Measurements from ENCODE around the gene PLXDC2.
"Not testable (repeated sequence)": the region's sequence is repeated elsewhere in the genome, so short reads cannot be mapped to it uniquely, and the experiment has no call there.

PLXDC2 gene

DNA sequence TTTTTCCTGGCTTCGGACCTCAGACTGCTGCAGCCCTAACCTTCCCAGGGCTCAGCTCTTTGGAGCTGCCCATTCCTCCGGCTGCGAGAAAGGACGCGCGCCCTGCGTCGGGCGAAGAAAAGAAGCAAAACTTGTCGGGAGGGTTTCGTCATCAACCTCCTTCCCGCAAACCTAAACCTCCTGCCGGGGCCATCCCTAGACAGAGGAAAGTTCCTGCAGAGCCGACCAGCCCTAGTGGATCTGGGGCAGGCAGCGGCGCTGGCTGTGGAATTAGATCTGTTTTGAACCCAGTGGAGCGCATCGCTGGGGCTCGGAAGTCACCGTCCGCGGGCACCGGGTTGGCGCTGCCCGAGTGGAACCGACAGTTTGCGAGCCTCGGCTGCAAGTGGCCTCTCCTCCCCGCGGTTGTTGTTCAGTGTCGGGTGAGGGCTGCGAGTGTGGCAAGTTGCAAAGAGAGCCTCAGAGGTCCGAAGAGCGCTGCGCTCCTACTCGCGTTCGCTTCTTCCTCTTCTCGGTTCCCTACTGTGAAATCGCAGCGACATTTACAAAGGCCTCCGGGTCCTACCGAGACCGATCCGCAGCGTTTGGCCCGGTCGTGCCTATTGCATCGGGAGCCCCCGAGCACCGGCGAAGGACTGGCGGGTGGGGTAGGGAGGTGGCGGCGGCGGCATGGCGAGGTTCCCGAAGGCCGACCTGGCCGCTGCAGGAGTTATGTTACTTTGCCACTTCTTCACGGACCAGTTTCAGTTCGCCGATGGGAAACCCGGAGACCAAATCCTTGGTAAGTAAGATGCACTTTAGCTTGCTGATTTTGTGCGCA, at the start of gene PLXDC2:
Gene PLXDC2, plus strand, starts transcription at position 22 of the 820 bp plus-strand sequence.
- in situ Hi-C loops (cut with HindIII; ENCODE audit: low sequenced_read_pairs), result no loop called here

GRCh38 chr10:19767876-19768275, 48.4 kb upstream of the PLXDC2 start:
- in situ Hi-C loops (cut with HindIII; ENCODE audit: low sequenced_read_pairs), result no loop called here

GRCh38 chr10:19769826-19770225, 46.4 kb upstream of the PLXDC2 start:
- in situ Hi-C loops (cut with HindIII; ENCODE audit: low sequenced_read_pairs), result not testable (repeated sequence)

DNA sequence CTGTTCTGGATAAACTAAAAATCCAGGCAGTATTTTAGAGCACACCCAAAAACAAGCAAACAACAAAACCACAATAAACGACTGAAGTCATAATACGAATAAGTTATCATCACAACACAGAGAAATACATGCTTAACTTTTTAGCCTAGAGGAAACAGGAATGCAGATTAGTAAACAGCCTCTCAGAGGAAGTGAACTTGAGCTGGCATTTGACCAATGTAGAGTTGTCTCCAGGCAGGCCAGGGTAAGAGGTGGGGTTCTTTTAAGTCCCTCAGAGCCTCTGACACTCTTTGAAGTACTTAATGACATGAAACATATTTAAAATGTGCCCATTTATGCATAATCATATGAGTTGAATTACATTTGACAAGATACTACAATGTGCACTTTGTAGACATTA, 43.3 kb upstream of the PLXDC2 start:
- in situ Hi-C loops (cut with HindIII; ENCODE audit: low sequenced_read_pairs), result no loop called here

GRCh38 chr10:19775296-19775695, 40.9 kb upstream of the PLXDC2 start:
- in situ Hi-C loops (cut with HindIII; ENCODE audit: low sequenced_read_pairs), result no loop called here

DNA sequence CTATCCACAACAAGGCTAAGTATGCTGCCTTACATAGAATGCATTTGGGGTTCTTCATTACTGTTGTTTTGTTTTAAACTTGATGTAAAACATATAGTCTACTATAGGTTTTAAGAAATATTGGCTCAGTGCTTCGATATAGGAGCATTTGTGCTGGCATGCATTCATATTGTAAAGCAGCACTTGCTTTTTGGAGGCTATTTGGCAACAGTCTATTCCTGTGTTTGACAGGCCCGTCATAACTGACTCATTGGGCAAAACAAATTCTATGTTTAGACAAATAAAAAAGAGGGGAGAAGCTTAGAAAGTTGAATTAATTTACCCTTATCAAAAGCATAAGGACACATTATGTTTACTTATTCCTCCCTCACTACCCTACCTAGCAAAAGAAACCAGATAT, 38.4 kb upstream of the PLXDC2 start:
- in situ Hi-C loops (cut with HindIII; ENCODE audit: low sequenced_read_pairs), result no loop called here

DNA sequence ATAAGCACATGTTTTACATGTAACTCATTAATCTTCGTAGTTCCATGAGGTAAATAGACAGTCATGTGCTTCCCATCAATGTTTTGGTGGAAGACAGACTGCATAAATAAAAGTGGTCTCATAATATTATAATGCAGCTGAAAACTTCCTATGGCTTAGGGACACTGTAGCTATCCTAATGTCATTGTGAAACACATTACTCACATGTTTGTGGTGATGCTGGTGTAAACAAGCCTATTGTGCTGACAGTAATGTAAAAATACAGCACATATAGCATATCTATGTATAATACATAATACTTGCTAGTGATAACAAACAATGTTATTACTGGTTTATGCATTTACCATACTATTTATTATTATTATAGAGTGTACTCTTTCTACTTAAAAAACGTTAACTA, 37.2 kb upstream of the PLXDC2 start:
- in situ Hi-C loops (cut with HindIII; ENCODE audit: low sequenced_read_pairs), result no loop called here

DNA sequence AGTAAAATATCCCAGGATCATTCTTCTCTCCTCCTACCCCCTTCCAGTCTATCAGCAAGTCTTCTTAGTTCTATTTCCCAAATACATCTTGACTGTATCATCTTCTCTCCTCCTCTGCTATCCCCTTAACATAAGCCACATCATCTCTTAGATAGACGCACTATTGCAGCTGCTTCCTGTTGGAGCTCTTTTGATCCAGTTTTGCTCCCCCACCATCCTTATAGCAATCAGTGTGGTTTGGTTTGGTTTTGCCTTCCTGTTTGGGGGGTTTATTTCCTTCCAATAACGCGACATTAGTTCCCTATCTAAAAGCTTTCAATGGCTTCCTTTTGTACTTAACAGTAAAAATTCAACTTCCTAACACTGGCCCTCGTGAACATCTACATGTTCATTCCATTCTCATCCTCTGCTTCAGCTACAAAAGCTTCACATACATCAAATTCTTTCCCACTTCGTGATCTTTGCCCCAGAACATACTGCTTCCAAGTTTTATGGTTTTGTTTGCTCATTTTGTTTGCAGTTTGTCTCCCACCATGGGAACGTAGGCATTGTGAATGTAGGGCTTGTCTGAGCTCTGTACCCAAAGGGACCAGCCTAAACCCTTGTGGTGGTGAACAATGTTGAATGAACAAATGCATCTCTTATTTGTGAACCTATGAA, 33.7 kb upstream of the PLXDC2 start:
- in situ Hi-C loops (cut with HindIII; ENCODE audit: low sequenced_read_pairs), result no loop called here

- in situ Hi-C loops (cut with HindIII; ENCODE audit: low sequenced_read_pairs), result no loop called here
These were observed 32.5 kb upstream of the PLXDC2 start for GRCh38 chr10:19783721-19784120.

DNA sequence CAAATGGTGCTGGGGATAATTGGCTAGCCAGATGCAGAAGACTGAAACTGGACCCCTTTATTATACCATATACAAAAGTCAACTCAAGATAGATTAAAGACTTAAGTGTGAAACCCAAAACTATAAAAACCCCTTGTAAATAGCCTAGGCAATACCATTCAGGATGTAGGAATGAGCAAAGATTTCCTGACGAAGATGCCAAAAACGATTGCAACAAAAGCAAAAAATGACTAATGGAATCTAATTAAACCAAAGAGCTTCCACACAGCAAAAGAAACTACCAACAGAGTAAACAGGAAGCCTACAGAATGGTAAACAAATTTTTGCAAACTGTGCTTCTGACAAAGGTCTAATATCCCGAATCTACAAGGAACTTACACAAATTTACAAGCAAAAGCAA, 30.9 kb upstream of the PLXDC2 start:
- in situ Hi-C loops (cut with HindIII; ENCODE audit: low sequenced_read_pairs), result no loop called here

DNA sequence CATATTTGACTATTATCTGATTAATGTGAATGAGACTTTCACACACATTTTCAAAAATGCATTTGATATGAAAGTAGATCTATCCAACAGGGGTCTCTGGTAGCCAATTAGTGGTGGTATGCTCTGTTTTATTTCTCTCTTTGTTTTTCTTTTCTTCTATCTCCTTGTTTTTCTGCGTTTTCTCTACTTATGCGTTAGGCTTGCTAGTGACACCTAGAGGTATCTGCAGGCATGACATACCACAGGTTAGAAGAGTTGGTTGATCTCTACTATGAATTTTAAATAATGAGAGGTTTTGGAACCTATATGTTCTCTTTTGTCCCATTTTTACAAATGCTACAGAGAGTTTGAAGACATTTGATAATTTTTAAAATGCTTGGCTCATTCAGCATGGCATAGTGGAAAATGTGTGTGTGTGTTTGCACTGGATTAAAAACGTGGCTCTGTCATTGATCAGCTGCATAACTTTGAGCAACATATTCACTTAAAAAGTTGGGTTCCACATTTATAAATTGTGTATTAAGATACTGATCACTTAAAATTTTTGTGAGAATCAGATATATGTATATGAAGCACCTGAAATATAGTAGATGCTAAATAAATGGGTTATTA, 28.1 kb upstream of the PLXDC2 start:
- in situ Hi-C loops (cut with HindIII; ENCODE audit: low sequenced_read_pairs), result no loop called here

- in situ Hi-C loops (cut with HindIII; ENCODE audit: low sequenced_read_pairs), result no loop called here
These were observed 27.3 kb upstream of the PLXDC2 start for GRCh38 chr10:19788902-19789301.

DNA sequence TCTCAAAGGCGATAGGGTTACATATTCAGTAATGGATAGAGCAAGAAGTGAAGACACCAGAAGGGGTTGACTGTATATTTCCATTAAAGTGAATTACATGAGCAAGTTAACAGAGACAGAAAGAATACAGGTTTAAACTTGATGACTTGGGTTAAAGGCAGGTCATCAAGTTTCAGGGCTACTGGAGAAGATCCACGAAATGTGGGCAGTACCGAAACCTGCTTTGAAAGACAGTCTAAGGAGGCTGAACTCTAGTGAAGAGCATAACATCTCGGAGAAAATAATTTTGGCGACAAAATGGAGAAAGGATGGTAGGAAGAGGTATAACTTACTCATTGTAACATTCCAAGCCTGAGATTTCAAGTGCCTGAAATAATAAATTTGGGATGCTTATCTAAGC, 26.6 kb upstream of the PLXDC2 start:
- in situ Hi-C loops (cut with HindIII; ENCODE audit: low sequenced_read_pairs), result no loop called here

- in situ Hi-C loops (cut with HindIII; ENCODE audit: low sequenced_read_pairs), result no loop called here
These were observed 25.2 kb upstream of the PLXDC2 start for GRCh38 chr10:19791032-19791431.

- in situ Hi-C loops (cut with HindIII; ENCODE audit: low sequenced_read_pairs), result no loop called here
These were observed 20.5 kb upstream of the PLXDC2 start for GRCh38 chr10:19795684-19796083.

DNA sequence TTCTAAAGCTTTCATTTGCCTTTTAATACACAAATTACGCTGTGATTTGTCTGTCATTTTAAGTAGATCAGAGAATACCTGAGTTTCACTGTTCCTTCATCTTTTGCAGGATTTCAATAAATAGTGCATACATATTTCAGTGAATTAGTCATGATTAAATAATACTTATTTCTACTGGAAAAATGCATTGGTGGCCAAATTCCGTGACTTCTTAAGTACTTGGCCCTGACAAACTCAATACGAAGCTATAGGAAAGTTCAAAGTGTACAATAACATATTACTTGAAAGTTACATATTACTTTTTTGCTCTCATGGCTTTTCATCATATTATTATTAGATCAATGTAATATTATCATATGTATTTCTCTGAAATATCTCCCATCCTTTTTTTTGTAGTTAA, 16.1 kb upstream of the PLXDC2 start:
- in situ Hi-C loops (cut with HindIII; ENCODE audit: low sequenced_read_pairs), result no loop called here

- in situ Hi-C loops (cut with HindIII; ENCODE audit: low sequenced_read_pairs), result no loop called here
These were observed 14.9 kb upstream of the PLXDC2 start for GRCh38 chr10:19801369-19801768.

DNA sequence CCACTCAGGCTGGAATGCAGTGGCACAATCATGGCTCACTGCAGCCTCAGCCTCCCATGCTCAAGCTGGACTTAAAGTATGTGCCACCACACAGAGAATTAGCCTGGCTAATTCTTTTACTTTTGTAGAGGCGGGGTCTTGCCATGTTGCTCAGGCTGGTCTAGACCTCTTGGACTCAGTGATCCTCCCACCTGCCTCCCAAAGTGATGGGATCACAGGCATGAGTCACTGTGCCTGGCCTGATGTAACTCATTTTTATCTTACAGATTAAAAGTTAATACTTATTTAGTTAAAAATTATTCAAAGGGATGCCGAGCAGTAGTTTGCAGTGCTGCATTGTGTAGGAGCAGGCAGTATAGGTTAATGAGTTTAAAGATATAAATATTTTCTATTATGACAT, 12.6 kb upstream of the PLXDC2 start:
- in situ Hi-C loops (cut with HindIII; ENCODE audit: low sequenced_read_pairs), result no loop called here

DNA sequence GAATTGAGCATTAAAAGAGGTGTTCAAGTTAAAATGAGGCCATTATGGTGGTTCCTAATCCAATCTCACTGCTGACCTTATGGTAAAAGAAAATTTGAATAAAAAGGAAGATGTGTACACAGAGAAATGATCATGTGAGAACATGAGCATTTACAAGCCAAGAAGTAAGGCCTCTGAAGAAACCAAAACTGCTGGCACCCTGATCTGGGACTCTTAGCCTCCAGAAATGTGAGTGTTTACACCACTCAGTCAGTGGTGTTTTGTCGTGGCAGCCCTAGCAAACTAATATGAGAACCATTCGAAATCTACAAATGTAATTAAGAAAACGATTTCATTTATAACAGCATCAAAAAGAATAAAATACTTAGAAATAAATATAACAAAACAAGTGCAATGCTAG, 6.8 kb upstream of the PLXDC2 start:
- in situ Hi-C loops (cut with HindIII; ENCODE audit: low sequenced_read_pairs), result no loop called here

DNA sequence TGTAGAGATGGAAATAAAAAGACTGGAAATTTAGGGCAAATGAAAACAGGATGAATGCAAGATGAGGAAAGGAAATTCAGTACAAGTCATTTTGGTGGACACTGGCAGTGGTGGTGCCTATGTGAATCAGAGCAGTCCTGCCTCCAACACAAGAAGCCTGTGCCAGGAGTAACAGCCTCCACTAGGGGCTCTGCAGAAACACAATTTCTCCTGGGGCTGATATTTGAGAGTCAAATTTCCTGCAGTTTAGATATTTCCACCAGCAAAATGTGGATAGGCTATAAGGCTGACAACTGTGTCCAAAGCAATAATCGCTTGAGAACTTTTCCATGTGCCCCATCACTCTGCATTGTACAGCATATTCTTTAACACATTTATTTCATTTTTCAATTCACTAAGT, 4.7 kb upstream of the PLXDC2 start:
- in situ Hi-C loops (cut with HindIII; ENCODE audit: low sequenced_read_pairs), result no loop called here

GRCh38 chr10:19812976-19813375, 3.3 kb upstream of the PLXDC2 start:
- in situ Hi-C loops (cut with HindIII; ENCODE audit: low sequenced_read_pairs), result no loop called here
